ENCODE measurements around the gene APBA2.

APBA2 gene

DNA sequence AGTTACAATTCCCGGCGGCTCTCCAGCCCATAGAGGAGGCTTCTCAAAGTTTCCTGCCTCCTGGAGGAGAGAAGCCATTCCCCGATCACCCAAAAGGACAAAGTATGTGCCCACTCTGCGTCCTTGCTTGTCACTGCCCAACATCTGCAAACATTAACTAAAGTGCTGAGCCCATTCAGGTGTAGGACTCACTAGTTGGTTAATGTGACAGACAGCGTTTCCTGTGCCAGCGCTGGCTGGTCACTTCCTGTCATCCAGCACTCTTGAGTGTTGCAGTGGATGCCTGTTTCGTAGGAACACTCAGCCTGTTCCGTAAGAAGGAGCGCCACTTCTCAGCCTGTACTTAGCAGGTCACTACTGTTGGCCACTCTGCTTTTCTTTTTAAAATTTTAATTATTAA, 100.3 kb downstream of the APBA2 start:
- FAIRE-seq, result no peak

GRCh38 chr15:28986726-28987125, 101.0 kb downstream of the APBA2 start:
- no peak for FAIRE-seq

- no peak for FAIRE-seq
Measured at GRCh38 chr15:28987337-28987736, 101.6 kb downstream of the APBA2 start.

GRCh38 chr15:28989239-28989830, 103.6 kb downstream of the APBA2 start:
- FAIRE-seq, result no peak

- no peak for FAIRE-seq
Measured at GRCh38 chr15:28989896-28990295, 104.1 kb downstream of the APBA2 start.

DNA sequence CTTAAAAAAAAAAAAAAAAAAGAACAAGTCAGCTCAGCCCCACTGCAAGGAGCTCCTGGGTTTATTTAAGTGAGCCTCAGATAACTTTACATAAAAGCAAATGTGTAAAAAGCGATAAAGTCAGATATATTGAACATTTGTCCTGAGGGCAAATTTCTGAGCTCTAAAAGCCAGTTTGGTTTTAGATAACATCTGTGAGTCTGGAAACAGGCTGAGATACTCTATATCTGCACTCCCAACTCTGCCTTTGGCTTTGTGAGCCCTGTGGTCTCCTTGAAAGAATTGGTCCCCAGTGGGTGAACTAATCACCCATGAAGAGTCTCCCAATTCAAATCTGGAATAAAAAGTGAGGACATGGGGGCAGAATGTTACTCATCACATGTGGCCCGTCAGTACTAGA, 104.6 kb downstream of the APBA2 start:
- FAIRE-seq, result no peak

GRCh38 chr15:28991236-28992171, 105.7 kb downstream of the APBA2 start:
- FAIRE-seq, result no peak

- no peak for FAIRE-seq
Measured at GRCh38 chr15:28992336-28992864, 106.6 kb downstream of the APBA2 start.

- no peak for FAIRE-seq
Measured at GRCh38 chr15:28993051-28993719, 107.4 kb downstream of the APBA2 start.

DNA sequence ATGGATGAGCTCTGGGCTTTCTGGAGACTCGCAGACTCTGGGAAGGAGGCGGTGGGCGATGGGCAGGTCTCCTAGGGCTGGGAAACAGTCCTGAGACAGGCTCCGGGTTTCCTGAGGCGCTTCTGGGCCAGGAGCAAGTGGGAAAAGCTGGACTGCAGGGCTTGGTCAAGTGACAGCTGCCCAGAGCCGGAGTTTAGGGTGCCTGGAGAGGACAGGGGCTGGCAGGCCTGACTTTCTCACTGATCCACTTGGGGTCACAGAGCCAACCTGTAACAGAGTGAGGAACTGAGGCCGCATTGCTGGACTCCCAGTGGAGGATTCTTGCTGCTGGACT, 107.9 kb downstream of the APBA2 start:
- FAIRE-seq, result no peak

DNA sequence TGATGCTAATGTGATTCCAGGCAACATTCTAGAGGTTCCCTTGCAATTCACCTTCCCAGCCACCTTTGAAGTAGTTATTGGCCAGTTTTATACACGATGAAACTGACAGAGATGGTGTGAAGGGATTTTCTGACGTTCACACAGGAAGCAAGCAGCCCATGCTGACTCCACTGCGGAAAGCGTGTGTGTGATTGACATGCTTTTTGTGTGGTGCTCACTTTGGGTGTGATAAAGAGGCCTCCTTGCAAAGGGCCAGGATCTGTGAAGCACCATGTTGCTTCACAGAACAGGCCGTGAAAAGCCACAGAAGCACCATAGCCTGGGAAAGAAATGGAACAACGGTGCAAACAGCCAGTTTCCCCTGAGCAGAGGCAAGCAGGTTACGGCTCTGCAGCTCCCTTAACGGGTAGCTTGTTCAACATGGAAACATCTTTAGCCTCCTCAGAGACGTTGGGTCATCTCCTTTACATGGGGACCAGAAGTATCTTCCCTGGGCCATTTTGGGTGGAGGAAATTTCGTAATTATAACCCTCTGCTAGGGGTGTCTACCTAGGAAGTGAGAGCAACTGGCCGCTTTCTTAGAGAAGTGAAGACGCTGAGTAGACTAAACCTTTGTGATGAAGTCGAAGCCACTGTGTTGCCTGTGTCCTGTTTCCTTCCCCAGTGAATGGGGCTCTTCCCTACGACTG, 108.5 kb downstream of the APBA2 start:
- no peak for FAIRE-seq

DNA sequence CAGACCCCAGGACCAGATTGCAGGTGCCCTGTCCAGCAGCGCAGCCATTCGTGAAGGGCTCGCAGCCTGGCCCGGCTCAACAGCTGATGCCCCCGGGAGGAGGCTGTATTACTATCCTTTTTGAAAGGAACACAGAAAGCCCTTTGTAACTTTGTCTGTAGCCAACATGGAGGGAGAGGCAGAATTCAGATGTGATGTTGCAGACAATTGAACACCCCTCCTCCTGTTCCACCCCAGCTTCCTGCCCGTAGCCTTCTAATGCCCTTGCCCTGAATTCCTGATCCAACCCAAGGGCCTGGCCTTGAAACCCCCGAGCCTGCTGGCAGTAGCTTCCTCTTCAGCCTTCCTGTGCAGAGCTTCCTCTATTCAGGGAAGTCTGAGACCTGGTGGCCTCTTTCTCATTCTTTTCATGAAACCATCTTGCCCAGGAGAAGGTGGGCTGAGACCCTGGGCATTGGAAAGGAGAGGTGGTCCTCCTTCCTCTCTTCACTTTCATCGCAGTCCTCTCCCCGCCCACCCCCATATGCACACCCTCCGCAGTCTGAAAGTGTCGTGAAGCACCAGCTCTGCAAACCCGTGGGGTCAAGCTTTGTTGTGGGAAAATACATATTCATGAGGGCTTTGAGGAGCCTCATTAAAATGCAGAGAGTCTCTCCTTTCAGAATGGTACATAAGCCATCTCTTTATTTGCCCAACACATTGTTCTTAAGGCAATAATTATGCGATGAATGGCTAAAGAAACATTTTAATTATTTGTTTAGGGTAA, 109.2 kb downstream of the APBA2 start:
- no peak for FAIRE-seq

DNA sequence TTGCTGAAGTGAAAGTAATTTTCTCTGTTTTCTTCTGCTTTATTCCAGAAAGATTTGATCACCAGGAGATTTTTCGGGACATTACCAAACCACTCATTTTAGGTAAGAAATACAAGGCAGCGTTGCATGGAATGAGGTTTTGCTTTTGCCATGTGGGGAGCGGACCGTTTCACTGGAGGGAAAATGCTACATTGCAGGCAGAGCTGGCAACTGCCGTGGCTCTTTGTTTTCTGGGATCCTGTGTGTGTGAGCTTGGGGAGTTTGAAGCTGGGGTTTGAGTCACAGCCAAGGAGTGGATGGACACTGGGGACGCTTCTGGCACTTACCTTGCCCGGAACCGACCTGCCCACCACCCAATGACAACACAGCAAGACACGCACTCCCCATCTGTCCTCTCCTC, 109.9 kb downstream of the APBA2 start:
- no peak for FAIRE-seq

- no peak for FAIRE-seq
Measured at GRCh38 chr15:28996289-28996688, 110.5 kb downstream of the APBA2 start.

GRCh38 chr15:28996953-28997352, 111.2 kb downstream of the APBA2 start:
- no peak for FAIRE-seq

- FAIRE-seq, result no peak
Measured at GRCh38 chr15:28997791-28998190, 112.0 kb downstream of the APBA2 start.

DNA sequence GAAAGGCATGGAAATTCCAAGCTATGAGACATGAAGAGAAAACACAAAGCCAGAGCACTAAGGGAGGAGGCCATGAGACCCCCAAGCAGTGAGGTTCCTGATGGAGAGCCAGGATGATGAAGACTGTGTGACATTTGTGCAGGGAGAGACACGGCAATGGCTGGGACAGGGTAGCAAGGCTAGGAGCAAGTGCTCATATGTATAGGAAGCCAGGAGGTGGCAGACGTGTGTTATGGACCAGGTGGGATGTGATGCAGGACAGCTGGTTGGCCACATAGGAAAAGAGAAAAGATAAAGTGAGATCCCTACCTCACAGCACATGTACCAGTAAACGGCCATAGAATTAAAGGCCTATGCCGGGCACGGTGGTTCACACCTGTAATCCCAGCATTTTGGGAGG, 112.7 kb downstream of the APBA2 start:
- FAIRE-seq, result no peak

DNA sequence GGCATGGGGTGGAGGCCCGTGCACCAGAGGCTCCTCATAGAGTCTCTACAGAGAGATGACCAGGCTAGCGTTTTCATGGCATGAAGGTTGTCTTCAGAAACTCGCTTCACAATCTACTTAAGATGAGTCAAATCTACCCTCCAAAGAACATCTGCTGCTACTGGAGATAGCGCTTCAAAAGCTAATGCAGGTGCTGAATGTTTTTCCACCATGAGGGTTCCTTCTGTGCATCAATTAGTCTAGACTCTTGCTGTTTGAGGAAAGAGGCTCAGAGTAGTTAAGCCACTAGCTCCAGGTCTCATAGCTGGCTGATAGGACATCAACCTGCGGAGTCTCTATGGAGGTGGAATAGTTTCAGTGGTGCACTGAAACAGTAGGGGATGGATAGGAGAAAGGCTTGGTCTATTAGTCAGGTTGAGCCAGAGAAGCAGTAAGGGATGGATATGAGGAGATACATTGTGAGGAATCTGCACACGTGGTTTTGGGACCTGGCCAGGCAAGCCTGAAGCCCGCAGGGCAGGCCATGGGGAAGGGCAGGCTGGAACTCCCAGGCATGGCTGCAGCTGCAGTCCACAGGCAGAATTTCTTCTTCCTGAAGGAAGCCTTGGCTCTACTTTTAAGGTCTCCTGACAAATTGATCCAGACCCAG, 117.5 kb downstream of the APBA2 start:
- no peak for FAIRE-seq

DNA sequence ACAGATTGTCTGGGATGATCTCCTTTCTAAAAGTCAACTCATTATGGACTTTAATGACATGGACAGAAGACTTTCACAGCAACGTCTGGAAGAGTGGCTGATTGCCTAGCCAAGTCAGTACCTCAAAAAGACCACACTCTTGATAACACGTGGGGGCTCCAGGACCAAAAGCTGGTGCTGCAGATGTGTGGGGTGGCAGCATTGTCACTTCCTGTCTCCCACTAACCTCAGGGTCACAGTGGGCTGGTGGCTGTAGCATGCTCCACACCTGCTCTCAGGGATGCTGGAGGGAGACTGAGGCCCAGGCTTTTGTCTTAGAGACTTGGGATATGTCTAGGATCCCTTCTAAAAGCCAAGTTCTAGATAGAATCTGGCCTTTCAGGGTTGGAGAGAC, 118.1 kb downstream of the APBA2 start:
- FAIRE-seq, result no peak

DNA sequence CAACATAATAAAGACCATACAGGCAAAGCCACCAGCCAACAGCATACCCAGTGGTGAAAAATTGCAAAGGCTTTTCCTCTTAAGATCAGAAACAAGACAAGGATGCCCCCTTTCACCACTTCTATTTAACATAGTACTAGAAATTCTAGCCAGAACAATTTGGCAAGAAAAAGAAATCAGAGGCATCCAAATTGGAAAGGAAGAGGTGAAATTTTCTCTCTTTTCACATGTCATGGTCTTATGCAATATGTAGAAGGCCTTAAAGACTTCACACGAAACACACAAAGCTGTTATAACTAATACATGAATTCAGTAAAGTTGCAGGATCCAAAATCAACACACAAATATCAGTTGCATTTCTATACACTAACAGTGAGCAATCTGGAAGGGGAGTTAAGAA, 120.2 kb downstream of the APBA2 start:
- no peak for FAIRE-seq

GRCh38 chr15:29008846-29009245, 123.1 kb downstream of the APBA2 start:
- FAIRE-seq, result no peak

GRCh38 chr15:29012097-29012496, 126.3 kb downstream of the APBA2 start:
- FAIRE-seq, result no peak

Measured in TTC549 (cell line).